Measurements from ENCODE around the gene ATF7.

DNA sequence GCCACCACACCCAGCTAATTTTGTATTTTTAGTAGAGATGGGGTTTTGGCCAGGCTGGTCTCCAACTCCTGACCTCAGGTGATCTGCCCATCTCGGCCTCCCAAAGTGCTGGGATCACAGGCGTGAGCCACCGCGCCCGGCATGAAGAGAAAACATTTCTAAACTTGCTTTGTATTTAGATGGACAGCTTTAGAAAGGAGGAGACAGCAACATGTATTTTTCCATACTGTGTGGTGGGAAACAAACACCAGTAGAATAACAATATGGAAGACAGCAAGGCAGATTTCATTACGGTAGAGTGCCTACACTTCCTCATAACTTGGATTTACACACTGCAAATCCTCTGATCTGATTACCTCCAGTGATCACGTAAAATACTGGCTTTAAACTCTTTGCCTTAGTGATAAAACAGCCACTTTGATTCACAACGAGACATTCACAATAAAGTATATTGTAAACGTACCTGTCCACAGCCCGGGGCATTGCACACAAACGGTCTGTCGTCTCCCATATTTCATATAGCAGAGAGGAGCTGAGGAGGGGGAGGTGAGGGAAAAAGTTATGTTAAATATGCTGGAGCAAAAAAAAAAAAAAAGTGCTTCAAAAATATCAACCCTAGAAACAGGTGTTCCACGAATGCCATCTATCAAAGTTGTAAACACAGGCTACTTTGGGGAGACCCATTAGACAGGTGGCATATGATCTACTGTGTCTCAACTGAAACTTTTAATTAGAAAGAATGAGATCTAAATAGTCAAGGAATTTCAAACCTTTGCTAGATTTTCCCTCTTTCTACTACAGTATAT, 25.5 kb downstream of the ATF7 start:
- TF ChIP-seq, protein P1, sequence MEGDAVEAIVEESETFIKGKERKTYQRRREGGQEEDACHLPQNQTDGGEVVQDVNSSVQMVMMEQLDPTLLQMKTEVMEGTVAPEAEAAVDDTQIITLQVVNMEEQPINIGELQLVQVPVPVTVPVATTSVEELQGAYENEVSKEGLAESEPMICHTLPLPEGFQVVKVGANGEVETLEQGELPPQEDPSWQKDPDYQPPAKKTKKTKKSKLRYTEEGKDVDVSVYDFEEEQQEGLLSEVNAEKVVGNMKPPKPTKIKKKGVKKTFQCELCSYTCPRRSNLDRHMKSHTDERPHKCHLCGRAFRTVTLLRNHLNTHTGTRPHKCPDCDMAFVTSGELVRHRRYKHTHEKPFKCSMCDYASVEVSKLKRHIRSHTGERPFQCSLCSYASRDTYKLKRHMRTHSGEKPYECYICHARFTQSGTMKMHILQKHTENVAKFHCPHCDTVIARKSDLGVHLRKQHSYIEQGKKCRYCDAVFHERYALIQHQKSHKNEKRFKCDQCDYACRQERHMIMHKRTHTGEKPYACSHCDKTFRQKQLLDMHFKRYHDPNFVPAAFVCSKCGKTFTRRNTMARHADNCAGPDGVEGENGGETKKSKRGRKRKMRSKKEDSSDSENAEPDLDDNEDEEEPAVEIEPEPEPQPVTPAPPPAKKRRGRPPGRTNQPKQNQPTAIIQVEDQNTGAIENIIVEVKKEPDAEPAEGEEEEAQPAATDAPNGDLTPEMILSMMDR (IDR thresholded peaks at IDR 0.05; ENCODE audit: low read depth, low read length, poor library complexity, severe bottlenecking): no peak
- TF ChIP-seq EZH2phosphoT487 (IDR thresholded peaks at IDR 0.05; ENCODE audit: borderline replicate concordance, low read length): no peak

Data from DOHH2 (cell line).